Gastroesophageal sphincter (tissue), 3 donors: Measurements from ENCODE around the gene AGER.

Experiments used
- EP300 ChIP-seq: sonication (generic); formaldehyde crosslinking; IDR thresholded peaks from one replicate; pipeline ENCODE4 v1.6.1; 2017; ENCODE audit warnings: antibody characterized with exemption, mild to moderate bottlenecking
- POLR2A ChIP-seq, 2 donors: fragments of 450-650 bp; IDR thresholded peaks; one replicate each; pipeline ENCODE4 v1.6.1; 2017; ENCODE audit warnings: antibody characterized with exemption in 2 of 2, mild to moderate bottlenecking in 2 of 2, moderate library complexity in 1 of 2
- TF ChIP-seq, protein P1 (sequence below), 4 experiments: fragments of 200-600 bp in 2 of 4; fragments of 450-650 bp in 2 of 4; sonication (generic) in 1 of 4; IDR thresholded peaks; one replicate each; pipeline ENCODE4 v1.5.1; 2017 to 2019; ENCODE audit warnings: antibody characterized with exemption in 4 of 4, mild to moderate bottlenecking in 2 of 4, moderate library complexity in 2 of 4

DNA sequence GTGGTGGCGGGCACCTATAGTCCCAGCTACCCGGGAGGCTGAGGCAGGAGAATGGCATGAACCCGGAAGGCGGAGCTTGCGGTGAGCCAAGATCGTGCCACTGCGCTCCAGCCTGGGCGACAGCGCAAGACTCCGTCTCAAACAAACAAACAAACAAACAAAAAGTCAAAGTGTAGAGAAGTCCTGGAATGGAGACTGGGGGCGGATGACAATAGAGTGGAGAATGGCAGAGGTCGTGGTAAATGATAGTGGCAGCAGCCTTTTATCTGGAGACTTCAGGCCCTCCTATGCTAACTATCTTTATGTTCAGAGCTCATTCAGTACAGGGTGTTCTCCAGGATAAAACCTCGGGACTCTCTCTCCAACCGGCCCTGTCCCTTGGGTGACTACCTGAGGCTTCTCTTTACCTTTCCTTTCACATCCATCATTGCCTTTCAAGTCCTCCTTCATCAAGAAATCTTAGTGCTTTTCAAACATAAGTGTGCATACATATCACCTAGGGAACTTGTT is 52.6 kb downstream of the AGER start:
- TF ChIP-seq, protein P1, sequence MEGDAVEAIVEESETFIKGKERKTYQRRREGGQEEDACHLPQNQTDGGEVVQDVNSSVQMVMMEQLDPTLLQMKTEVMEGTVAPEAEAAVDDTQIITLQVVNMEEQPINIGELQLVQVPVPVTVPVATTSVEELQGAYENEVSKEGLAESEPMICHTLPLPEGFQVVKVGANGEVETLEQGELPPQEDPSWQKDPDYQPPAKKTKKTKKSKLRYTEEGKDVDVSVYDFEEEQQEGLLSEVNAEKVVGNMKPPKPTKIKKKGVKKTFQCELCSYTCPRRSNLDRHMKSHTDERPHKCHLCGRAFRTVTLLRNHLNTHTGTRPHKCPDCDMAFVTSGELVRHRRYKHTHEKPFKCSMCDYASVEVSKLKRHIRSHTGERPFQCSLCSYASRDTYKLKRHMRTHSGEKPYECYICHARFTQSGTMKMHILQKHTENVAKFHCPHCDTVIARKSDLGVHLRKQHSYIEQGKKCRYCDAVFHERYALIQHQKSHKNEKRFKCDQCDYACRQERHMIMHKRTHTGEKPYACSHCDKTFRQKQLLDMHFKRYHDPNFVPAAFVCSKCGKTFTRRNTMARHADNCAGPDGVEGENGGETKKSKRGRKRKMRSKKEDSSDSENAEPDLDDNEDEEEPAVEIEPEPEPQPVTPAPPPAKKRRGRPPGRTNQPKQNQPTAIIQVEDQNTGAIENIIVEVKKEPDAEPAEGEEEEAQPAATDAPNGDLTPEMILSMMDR (IDR thresholded peaks at IDR 0.05), result no peak
- no peak for TF ChIP-seq POLR2A (IDR thresholded peaks at IDR 0.05)
- TF ChIP-seq EP300, result no peak
